GM19238 (cell line): ENCODE results near the gene SMG9.
"Not testable (repeated sequence)": the region's sequence is repeated elsewhere in the genome, so short reads cannot be mapped to it uniquely, and the experiment has no call there.

Experiments used
- DNase-seq: peaks from one replicate; pipeline ENCODE4 v3.0.0; 2011; ENCODE audit warnings: low spot score; ENCODE audit not compliant: insufficient read length

The SMG9 gene

DNA sequence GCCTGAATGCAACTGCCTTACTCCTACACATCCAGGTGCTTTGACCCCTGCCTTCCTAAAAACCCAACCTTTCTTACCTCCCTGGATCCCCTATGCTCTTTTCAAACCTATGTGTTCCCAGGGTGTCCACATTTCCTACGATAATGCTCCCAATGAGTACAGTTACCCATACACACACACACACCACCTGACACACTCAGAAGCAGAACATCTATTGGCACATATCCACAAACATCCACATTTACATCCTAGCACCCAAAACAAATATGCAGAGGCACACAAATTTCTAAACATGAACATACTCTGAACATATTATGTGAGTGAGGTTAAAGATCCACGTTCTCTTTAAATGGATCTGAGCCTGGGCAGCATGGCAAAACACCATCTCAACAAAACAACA lies 62.4 kb downstream of the SMG9 start:
- no peak for DNase-seq

DNA sequence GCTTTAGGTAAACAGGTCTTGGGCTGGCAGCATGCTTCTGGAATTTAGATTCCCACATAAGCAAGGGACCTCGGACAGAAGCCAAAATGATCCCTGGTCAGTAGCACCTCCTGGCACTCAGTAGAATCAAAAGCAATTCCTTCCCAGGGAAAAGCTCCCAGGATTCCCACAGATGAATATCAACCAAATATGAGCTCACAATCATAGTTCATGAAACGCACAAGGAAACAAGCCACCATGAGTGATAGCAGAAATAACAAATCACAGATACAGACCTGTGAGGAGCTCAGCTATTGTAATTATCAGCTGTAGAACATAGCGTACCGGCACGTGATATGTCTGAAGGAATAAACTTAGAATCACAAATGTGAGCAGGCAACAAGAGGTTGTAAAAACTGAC lies 63.0 kb downstream of the SMG9 start:
- no peak for DNase-seq

DNA sequence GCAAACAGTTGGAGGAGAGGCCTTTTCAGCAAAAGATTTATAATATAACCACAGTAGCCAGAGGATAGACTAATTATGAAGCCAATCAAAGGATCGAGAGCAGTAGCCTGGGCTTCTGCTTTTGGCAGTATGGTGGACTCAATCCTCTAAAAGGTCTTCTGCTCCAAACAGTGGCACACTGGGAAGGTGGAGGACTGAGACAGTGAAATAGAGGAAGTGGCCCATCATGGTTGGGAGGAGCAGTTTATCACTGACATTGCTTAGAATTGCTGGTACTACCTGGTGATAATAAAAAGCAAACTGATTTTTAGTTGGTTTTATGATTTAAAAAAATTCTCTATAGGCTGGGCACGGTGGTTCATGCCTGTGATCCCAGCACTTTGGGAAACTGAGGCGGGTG lies 63.9 kb downstream of the SMG9 start:
- no peak for DNase-seq

DNA sequence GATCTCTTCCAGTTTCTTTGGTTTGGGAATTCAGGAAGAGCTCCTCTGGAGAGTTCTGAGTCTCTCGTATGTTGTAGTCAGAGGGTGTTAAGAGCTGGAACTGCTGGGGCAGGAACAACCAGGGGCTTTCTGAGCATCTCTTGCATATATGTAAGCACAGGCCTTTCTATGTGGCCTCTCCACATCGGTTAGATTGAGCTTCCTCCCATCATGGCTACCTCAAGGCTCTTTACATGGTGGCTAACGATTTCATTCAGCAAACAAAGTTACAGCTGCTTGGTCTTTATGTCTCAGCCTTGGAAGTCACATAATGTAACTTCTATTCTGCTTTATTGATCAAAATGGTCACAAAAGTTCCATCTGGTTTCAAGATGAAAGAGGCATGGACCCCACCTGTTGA lies 64.3 kb downstream of the SMG9 start:
- DNase-seq = no peak

DNA sequence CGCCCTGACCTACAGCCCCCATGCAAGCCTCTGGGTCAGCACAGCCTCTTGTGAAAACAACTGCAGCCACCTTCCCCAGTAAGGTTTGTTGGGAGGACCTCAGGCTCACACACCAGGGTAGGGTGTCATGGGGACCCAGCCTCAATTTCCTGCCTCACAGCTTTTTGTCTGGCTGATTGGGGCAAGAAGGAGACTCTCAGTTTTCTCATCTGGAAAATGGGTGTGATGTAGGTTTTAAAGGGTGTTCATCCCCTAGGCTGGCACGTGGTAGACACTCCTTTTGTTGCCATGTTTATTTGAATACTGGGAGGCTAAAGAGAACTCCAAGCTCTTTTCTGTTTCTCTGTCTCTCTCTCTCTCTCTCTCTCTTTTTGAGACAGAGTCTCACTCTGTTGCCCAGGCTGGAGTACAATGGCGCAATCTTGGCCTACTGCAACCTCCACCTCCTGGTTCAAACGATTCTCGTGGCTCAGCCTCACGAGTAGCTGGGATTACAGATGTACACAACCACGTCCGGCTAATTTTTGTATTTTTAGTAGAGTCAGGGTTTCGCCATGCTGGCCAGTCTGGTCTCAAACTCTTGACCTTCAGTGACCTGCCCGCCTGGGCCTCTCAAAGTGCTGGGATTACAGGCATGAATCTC lies 66.6 kb downstream of the SMG9 start:
- DNase-seq = no peak

DNA sequence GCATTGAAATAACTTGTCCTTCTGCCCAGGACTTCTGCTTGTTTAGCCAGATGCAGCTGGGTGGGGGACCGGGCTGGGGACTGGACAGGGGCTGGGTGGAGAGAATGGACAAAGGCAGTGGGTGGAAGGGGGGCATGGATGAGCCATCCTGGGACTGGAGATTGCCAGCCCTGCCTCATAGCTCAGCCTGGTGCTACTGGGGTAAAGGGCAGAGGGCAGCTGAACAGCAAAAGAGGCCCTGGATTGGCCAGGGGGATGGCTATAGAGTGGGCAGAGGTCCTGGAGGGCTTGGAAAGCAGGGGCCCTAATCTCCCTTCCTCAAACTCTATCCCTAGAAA lies 67.1 kb downstream of the SMG9 start:
- no peak for DNase-seq

DNA sequence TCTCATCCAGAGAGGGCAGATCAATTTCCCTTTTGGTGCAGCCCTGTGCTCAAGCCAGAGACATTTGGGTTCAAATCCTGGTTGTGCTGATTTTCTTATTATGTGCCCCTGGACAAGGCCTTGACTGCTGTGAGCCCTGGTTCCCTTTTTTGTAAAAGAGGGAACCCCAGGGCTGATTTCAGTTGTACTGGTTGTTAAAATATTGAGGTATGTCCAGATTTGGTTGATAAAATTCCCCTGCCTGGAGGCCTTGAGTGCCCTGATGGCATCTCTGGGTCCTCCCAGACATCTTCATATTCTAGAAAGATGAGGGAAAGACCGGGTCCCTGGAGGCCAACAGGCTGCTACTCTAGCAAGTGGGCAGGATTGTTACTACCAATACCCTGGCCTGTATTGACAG lies 70.4 kb downstream of the SMG9 start:
- no peak for DNase-seq

DNA sequence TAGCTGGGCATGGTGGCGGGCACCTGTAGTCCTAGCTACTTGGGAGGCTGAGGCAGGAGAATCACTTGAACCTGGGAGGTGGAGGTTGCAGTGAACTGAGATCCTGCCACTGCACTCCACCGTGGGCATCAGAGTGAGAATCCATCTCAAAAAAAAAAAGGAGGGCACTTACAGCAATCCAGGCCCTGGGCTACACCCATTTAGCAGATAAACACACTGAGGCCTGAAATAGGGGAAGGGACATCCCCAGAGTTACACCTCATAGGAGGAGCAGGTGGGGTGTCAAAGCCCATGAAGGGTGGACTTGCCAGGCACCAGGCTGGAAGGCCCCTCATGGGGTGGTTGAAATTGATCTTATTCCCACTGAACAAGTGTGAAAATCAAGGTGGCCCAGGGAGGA lies 70.9 kb downstream of the SMG9 start:
- no peak for DNase-seq

DNA sequence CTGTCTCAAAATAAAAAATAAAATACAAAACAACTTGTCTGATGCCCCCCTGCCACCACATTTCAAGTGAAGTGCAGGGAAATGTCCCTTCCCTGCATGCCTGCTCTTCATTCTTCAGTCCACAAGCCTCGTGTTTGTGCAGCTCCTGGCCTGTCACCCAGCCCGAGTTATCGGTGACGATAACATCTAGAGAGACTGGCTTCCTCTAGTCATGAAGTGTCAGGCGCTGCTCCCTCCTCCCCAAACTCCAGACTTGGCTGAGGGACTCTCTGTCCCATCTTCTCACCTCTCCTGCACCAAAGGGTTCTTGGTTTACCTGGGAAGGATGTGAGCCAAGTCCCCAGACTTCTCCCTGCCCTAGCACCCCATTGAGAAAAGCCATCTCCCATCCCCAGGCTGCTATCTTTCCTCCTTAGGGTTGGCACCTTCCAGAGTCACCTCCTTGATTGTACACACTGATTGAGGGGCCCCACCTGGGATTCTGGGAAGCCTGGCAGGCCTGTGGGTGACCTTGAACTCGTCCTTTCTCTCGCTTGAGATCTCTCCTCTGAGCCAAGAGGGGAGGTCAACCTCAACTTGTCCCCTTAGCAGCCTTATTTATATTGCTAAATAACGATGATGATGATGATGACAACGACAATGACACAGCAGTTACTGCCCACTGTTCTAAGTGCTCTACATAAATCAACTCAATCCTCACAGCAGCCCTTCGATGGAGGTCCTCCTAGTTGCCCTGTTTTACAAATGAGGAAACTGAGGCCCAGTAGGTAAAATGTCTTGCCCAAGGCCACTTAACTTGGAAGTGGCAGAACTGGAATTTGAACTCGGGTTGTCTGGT lies 71.7 kb downstream of the SMG9 start:
- DNase-seq = no peak

DNA sequence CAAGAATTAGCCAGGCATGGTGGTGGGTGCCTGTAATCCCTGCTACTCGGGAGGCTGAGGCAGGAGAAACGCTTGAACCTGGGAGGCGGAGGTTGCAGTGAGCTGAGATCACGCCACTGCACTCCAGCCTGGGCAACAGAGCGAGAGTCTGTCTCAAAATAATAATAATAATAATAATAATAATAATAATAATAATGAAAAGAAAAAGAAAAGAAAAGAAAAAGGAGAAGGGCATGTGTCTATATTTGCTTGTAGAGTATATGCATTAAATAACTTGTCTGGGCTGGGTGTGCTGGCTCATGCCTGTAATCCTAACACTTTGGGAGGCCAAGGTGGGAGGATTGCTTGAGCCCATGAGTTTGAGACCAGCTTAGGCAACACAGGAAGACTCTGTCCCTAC lies 72.5 kb downstream of the SMG9 start:
- DNase-seq = not testable (repeated sequence)

DNA sequence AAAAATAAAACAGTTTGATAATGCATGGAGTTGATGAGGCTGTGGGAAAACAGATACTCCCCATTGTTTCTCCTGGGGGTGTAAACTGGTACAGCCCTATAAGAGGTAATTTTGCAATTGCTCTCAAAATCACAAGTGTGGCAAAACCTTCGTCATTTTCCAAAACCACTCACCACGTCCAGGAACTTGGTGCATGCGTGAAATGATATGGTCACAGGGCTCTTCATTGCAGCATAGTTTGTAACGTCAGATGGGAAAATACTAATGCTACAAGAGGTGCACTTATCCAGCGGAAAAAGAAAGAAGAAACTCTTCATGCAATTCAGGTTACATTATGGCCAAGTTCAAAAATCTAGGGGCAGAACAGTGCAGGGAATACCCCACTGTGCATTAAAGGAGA lies 72.9 kb downstream of the SMG9 start:
- DNase-seq = no peak

DNA sequence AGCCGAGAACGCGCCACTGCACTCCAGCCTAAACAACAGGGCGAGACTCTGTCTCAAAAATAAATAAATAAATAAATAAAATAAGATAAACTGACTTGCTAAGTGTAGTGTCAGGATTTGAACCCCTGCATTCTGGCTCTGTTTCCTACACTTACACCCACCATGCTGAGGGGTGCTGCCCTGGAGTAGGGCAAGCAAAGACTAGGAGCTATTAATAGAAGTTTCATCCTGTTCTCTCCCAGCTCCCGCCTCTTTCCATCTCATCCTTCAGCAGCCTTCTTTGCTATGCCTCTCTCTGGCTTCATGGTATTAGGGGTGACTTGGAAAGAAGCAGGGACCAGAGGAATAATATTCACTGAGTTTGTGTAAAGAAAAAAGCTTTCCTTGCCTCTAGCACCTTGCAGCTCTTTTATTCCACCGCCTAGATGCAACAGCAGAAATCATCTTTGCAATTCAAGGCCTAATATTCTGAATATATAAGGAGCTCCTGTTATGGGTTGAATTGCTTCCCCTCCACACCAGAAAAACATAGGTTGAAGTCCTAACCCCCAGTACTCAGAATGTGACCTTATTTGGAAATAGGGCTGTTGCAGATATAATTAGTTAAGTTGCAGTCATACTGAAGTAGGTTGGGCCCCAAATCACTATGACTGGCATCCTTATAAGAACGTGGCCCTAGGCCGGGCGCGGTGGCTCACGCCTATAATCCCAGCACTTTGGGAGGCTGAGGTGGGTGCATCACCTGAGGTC lies 76.1 kb downstream of the SMG9 start:
- no peak for DNase-seq
